Measurements from ENCODE around the gene SLC22A17. TPM values are rescaled to one million over a fixed set of nuclear protein-coding genes. Genes with fewer than 3 reads are reported as not detected.

The SLC22A17 gene
- total RNA-seq, 1 donor from 2014 or later: 67.3 TPM

- no peak for ATAC-seq
- intact Hi-C loops (cut with DNase I): no loop called here
Observed at GRCh38 chr14:23382731-23383440, 30.2 kb upstream of the SLC22A17 start.

GRCh38 chr14:23382276-23382675 is 29.6 kb upstream of the SLC22A17 start:
- no peak for ATAC-seq
- DNase-seq (ENCODE audit: low spot score): no peak
- intact Hi-C loops (cut with DNase I): no loop called here

More at GRCh38 chr14:23382731-23383440, 30.2 kb upstream of the SLC22A17 start:
- DNase-seq (ENCODE audit: low spot score): no peak

GRCh38 chr14:23381871-23382270 is 29.2 kb upstream of the SLC22A17 start:
- DNase-seq (ENCODE audit: low spot score) (no peak), ATAC-seq (no peak)
- intact Hi-C loops (cut with DNase I): loop anchor here (2.0 kb wide), 1 partner anchor 53 kb away; no protein-coding TSS in a partner anchor

DNA sequence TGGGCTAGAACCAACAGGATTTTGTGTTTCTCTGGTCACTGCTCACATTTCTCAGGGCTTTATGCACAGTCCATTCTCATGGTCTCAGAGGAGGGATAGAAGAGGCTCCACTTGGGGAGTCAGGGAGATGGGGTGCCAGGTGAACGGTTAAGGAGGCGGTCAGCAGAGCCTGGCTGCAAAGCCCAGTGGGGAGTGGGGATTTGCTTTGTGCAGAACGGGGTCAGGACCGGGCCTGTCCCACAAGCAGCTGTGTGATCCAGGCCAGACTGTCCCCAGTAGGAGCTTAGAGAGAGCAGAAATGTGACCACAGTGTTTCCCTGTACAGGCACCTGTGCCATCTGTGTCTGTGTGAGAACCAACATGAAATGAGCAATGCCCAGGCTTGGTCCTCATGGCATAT is 28.3 kb upstream of the SLC22A17 start:
- ATAC-seq (no peak), DNase-seq (ENCODE audit: low spot score) (no peak)
- intact Hi-C loops (cut with DNase I): loop anchor here (2.0 kb wide), 1 partner anchor 52 kb away; no protein-coding TSS in a partner anchor

DNA sequence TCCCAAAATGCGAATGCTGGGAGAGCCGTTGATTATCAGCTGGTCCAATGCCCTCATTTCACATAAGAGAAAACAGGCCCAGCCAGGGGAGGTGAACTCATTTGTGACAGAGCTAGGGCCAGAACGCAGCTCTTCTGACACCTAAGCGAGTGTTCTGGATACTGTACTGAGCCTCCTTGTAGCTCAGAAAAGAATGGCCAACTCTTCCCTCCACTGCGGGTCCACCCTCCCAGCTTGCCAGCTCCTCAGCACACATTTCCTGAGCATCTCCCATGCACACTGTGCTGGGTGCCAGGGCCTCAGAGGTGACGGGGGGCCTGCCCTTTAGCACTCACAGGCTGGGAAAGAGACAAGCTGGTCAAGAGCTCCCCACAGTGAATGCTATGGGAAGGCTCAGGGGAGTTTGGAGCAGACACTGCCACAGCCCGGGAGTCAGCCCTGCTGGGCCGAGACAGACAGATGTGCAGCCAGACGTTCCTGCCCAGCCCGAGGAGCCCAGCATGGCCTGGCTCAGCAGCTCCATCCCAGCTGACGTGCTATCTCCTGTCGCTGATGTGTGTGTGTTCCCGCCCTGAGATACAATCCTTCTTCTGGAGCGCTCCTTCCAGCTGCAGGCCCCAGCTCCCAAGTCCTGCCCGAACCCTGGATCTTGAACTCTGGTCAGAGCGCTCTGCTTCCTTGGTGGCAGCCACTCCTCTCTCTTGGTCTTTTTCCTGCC is 27.7 kb upstream of the SLC22A17 start:
- DNase-seq (ENCODE audit: low spot score): no peak
- intact Hi-C loops (cut with DNase I): loop anchor here (2.0 kb wide), 1 partner anchor 52 kb away; no protein-coding TSS in a partner anchor
- no peak for ATAC-seq

DNA sequence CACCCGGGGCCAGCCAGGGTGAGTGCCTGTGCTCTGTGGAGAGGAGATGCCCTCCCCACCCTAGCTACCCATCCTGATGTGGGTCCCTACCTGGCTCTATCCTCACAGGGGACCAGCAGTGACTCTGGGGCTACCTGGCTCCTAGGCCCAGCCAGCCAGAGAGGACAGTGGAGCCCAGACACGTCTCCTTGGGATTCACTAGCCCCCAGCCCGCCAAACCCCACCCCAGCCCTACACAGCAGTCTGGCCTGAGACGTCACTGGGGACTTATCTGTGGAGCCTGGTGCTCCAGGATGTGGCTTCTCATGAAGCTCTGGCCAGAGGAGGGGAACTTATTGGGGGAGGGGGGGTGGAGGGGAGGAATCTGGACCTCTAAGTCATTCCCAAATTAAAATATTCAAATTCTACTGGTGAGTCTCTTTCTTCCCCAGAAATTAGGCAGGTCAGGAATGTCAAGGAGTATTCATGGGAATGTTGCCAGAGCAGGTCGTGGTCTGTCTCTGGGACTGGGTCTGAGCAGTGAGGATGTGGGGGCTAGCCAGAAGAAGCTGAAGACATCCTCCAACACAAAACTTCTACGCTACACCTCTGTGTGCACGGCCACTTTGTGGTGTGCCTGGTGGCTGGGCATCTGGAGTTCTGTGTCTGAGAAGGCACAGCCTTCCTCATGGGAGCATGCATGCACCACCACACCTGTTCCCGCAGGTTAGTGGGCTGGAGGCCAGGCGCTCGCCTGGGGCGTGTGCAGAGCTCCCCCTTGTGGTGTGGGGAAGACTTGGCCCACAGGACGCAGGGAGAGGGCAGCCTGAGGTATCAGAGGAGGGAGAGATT is 26.9 kb upstream of the SLC22A17 start:
- ATAC-seq: no peak

DNA sequence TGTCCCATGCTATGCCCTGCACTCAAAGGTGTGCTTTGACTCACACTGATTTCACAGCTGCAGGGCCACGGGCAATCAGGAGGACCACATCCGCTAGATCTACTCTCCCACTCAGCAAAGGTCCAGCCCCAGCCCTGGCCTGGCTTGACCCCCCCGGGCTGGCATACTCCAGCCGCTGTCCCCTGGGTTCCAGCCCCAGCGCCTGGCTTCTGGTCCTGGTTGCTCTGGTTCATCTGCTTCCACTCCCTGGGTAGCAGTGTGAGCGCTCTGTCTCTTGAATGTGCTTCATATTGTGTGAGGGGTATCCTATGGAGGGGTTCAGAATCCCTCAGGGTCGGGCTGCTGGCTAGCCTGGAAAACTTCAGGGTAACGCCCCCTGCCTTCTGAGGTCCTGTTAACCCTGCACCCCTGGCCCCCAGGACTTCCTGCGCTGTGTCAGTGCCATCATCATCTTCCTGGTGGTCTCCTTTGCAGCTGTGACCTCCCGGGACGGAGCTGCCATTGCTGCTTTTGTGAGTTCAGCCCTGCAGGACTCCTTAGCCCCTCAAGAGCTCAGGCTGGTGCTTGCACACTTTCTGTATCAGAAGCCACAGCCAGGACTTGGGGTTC is 26.0 kb upstream of the SLC22A17 start:
- intact Hi-C loops (cut with DNase I): no loop called here
- no peak for DNase-seq (ENCODE audit: low spot score)
- no peak for ATAC-seq

More for the DNA sequence above, 26.9 kb upstream of the SLC22A17 start:
- intact Hi-C loops (cut with DNase I): loop anchor here (2.0 kb wide), 1 partner anchor 51 kb away; no protein-coding TSS in a partner anchor
- peak; percentile 79 for DNase-seq (ENCODE audit: low spot score)

- ATAC-seq: no peak
- intact Hi-C loops (cut with DNase I): no loop called here
- DNase-seq (ENCODE audit: low spot score): no peak
Observed at GRCh38 chr14:23377573-23378563, 25.2 kb upstream of the SLC22A17 start.

DNA sequence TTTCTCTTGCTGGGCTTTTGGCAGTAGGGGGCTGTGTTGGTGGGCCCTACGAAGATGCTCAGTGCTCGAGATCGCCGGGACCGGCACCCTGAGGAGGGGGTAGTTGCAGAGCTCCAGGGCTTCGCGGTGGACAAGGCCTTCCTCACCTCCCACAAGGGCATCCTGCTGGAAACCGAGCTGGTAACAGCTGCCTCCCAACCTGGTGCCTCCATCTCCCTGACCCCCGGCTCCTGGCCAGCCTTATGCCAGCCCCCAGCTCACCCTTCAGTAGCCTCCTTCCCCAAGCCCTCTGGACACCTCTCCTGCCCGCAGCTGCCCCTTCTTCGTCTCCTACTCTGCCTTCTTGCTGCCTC is 24.5 kb upstream of the SLC22A17 start:
- intact Hi-C loops (cut with DNase I): no loop called here

GRCh38 chr14:23376482-23377197 is 24.0 kb upstream of the SLC22A17 start, which contains the start of gene CMTM5:
CMTM5 (plus strand) TSS chr14:23377046; CDS start chr14:23377252, 206 bp downstream.
- intact Hi-C loops (cut with DNase I): no loop called here
- peak; percentile 91 for ATAC-seq
- DNase-seq (ENCODE audit: low spot score): peak; percentile 89

More for the DNA sequence above, 24.5 kb upstream of the SLC22A17 start:
- no peak for DNase-seq (ENCODE audit: low spot score)
- no peak for ATAC-seq

- intact Hi-C loops (cut with DNase I): no loop called here
- no peak for ATAC-seq
- no peak for DNase-seq (ENCODE audit: low spot score)
Observed at GRCh38 chr14:23375527-23376251, 23.0 kb upstream of the SLC22A17 start.

DNA sequence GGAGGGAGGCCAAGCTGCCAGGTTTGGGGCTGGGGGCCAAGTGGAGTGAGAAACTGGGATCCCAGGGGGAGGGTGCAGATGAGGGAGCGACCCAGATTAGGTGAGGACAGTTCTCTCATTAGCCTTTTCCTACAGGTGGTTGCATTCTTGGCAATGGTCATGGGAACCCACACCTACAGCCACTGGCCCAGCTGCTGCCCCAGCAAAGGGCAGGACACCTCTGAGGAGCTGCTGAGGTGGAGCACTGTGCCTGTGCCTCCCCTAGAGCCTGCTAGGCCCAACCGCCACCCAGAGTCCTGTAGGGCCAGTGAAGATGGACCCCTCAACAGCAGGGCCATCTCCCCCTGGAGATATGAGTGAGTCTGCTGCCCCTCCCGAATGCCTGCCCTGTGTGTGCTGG is 20.4 kb upstream of the SLC22A17 start:
- intact Hi-C loops (cut with DNase I): no loop called here
- ATAC-seq (no peak), DNase-seq (ENCODE audit: low spot score) (no peak)

DNA sequence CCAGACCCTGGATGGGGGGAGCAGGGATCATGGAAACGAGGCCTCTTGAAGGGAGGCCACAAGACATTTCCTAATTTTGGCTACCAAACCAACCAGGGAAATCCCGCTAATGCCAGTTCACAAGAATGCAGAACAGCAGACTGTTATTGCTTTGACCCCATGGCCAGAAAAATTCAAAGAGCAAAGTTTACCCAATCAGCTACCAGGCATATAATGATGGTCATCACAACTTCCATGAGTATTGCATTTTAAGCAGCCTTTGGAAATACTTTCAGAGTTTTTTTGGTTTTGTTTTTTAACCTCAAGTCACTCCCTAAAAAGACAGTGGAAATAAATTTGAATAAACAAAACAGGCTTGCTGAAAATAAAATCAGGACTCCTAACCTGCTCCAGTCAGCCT is 19.8 kb upstream of the SLC22A17 start, which contains the start of gene IL25:
TSS of gene IL25 (plus strand) at position 301 of the 400 bp plus-strand sequence.
- no peak for DNase-seq (ENCODE audit: low spot score)
- no peak for ATAC-seq
- intact Hi-C loops (cut with DNase I): no loop called here

- intact Hi-C loops (cut with DNase I): no loop called here
- ATAC-seq (no peak), DNase-seq (ENCODE audit: low spot score) (no peak)
Observed at GRCh38 chr14:23371865-23372264, 19.2 kb upstream of the SLC22A17 start.

- no peak for ATAC-seq
- intact Hi-C loops (cut with DNase I): no loop called here
Observed at GRCh38 chr14:23370221-23370620, 17.5 kb upstream of the SLC22A17 start.

GRCh38 chr14:23366426-23366921 is 13.8 kb upstream of the SLC22A17 start:
- DNase-seq (ENCODE audit: low spot score): peak; percentile 89
- ATAC-seq: peak; percentile 70
- intact Hi-C loops (cut with DNase I): no loop called here

More at GRCh38 chr14:23370221-23370620, 17.5 kb upstream of the SLC22A17 start:
- DNase-seq (ENCODE audit: low spot score): no peak
